Measurements from ENCODE around the gene TBC1D23. TPM values are rescaled to one million over a fixed set of nuclear protein-coding genes. Genes with fewer than 3 reads are reported as not detected.

TBC1D23 gene
- total and polyA plus RNA-seq, 5 donors from 2014 or later, result 17.8 to 40.2 (median 20.7) TPM

- no peaks in the 10 kb centered on the region for H3K4me1 ChIP-seq (ENCODE audit: control insufficient read depth, insufficient read depth, low read length, poor library complexity, severe bottlenecking)
- Mint-ChIP-seq H3K27me3 (no peaks in the 10 kb centered on the region), H3K27ac (no peak overlapping the region), H3K4me1 (peaks cover 21 to 30% (median 25%) of the 10 kb centered on the region in 4 donors), H3K9me3 (no peaks in the 10 kb centered on the region), H3K4me3 (peak overlapping the region in 2 of 4 donors; percentile 57 to 69), H3K36me3 (peaks cover 8% of the 10 kb centered on the region)
- no peaks in the 10 kb centered on the region for H3K27me3 ChIP-seq (ENCODE audit: control insufficient read depth, insufficient read depth, low read length)
- no peak overlapping the region for H3K27ac ChIP-seq (ENCODE audit: insufficient read depth, low read length, poor library complexity, severe bottlenecking)
- H3K9me3 ChIP-seq (ENCODE audit: control insufficient read depth in 2 of 2, low read length in 2 of 2), result no peaks in the 10 kb centered on the region
- H3K4me3 ChIP-seq (ENCODE audit: low read depth, low read length), result no peak overlapping the region
- ATAC-seq (ENCODE audit: low read depth in 2 of 2), result no peak
- peaks cover 13% of the 10 kb centered on the region for H3K36me3 ChIP-seq (ENCODE audit: control insufficient read depth, insufficient read depth, low read length)
- no peak for DNase-seq
Observed at GRCh38 chr3:100277255-100277800, 16.5 kb downstream of the TBC1D23 start.

- Mint-ChIP-seq H3K36me3 (peaks cover 8% of the 10 kb centered on the region), H3K27ac (peak overlapping the region in 1 of 3 donors; percentile 29), H3K27me3 (no peaks in the 10 kb centered on the region), H3K9me3 (no peaks in the 10 kb centered on the region), H3K4me1 (peaks cover 14 to 24% (median 23%) of the 10 kb centered on the region in 4 donors), H3K4me3 (no peak overlapping the region)
- DNase-seq, result no peak
- no peak for ATAC-seq (ENCODE audit: low read depth in 2 of 2)
- H3K27ac ChIP-seq (ENCODE audit: insufficient read depth, low read length, poor library complexity, severe bottlenecking), result no peak overlapping the region
- no peaks in the 10 kb centered on the region for H3K9me3 ChIP-seq (ENCODE audit: control insufficient read depth in 2 of 2, low read length in 2 of 2)
- H3K27me3 ChIP-seq (ENCODE audit: control insufficient read depth, insufficient read depth, low read length), result no peaks in the 10 kb centered on the region
- H3K36me3 ChIP-seq (ENCODE audit: control insufficient read depth, insufficient read depth, low read length), result peaks cover 19% of the 10 kb centered on the region
- no peaks in the 10 kb centered on the region for H3K4me1 ChIP-seq (ENCODE audit: control insufficient read depth, insufficient read depth, low read length, poor library complexity, severe bottlenecking)
- H3K4me3 ChIP-seq (ENCODE audit: low read depth, low read length), result no peak overlapping the region
Observed at GRCh38 chr3:100278910-100279309, 18.1 kb downstream of the TBC1D23 start.

GRCh38 chr3:100288288-100288894, 27.6 kb downstream of the TBC1D23 start:
- ATAC-seq (ENCODE audit: low read depth in 2 of 2), result no peak
- no peak overlapping the region for H3K4me3 Mint-ChIP-seq
- peaks cover 29% of the 10 kb centered on the region for H3K36me3 Mint-ChIP-seq

GRCh38 chr3:100289339-100289738, 28.5 kb downstream of the TBC1D23 start:
- Mint-ChIP-seq H3K36me3 (peaks cover 30% of the 10 kb centered on the region), H3K27ac (peak overlapping the region in 1 of 3 donors; percentile 43), H3K27me3 (no peaks in the 10 kb centered on the region), H3K4me3 (no peak overlapping the region), H3K4me1 (peaks cover 0 to 6% (median 4%) of the 10 kb centered on the region in 4 donors), H3K9me3 (no peaks in the 10 kb centered on the region)
- Histone ChIP-seq H3K36me3 (ENCODE audit: control insufficient read depth, insufficient read depth, low read length) (peaks cover 39% of the 10 kb centered on the region), H3K27me3 (ENCODE audit: control insufficient read depth, insufficient read depth, low read length) (no peaks in the 10 kb centered on the region), H3K4me3 (ENCODE audit: low read depth, low read length) (no peak overlapping the region), H3K4me1 (ENCODE audit: control insufficient read depth, insufficient read depth, low read length, poor library complexity, severe bottlenecking) (no peaks in the 10 kb centered on the region), H3K27ac (ENCODE audit: insufficient read depth, low read length, poor library complexity, severe bottlenecking) (no peak overlapping the region), H3K9me3 (ENCODE audit: control insufficient read depth in 2 of 2, low read length in 2 of 2) (no peaks in the 10 kb centered on the region)
- no peak for DNase-seq
- ATAC-seq (ENCODE audit: low read depth in 2 of 2), result no peak

More at GRCh38 chr3:100288288-100288894, 27.6 kb downstream of the TBC1D23 start:
- Mint-ChIP-seq H3K27me3 (no peaks in the 10 kb centered on the region), H3K4me1 (peaks cover 0 to 7% (median 5%) of the 10 kb centered on the region in 4 donors), H3K27ac (no peak overlapping the region), H3K9me3 (no peaks in the 10 kb centered on the region)
- Histone ChIP-seq H3K36me3 (ENCODE audit: control insufficient read depth, insufficient read depth, low read length) (peaks cover 40% of the 10 kb centered on the region), H3K4me3 (ENCODE audit: low read depth, low read length) (no peak overlapping the region), H3K4me1 (ENCODE audit: control insufficient read depth, insufficient read depth, low read length, poor library complexity, severe bottlenecking) (no peaks in the 10 kb centered on the region), H3K27ac (ENCODE audit: insufficient read depth, low read length, poor library complexity, severe bottlenecking) (no peak overlapping the region), H3K9me3 (ENCODE audit: control insufficient read depth in 2 of 2, low read length in 2 of 2) (no peaks in the 10 kb centered on the region), H3K27me3 (ENCODE audit: control insufficient read depth, insufficient read depth, low read length) (no peaks in the 10 kb centered on the region)
- DNase-seq, result no peak

GRCh38 chr3:100295089-100295488, 34.3 kb downstream of the TBC1D23 start:
- Histone ChIP-seq H3K36me3 (ENCODE audit: control insufficient read depth, insufficient read depth, low read length) (peaks cover 63% of the 10 kb centered on the region), H3K9me3 (ENCODE audit: control insufficient read depth in 2 of 2, low read length in 2 of 2) (no peaks in the 10 kb centered on the region), H3K27me3 (ENCODE audit: control insufficient read depth, insufficient read depth, low read length) (no peaks in the 10 kb centered on the region), H3K27ac (ENCODE audit: insufficient read depth, low read length, poor library complexity, severe bottlenecking) (no peak overlapping the region), H3K4me1 (ENCODE audit: control insufficient read depth, insufficient read depth, low read length, poor library complexity, severe bottlenecking) (no peaks in the 10 kb centered on the region), H3K4me3 (ENCODE audit: low read depth, low read length) (no peak overlapping the region)
- Mint-ChIP-seq H3K4me3 (no peak overlapping the region), H3K9me3 (no peaks in the 10 kb centered on the region), H3K36me3 (peaks cover 40% of the 10 kb centered on the region), H3K4me1 (peaks cover 0 to 3% (median under 1%) of the 10 kb centered on the region in 4 donors), H3K27ac (peak overlapping the region in 2 of 3 donors; percentile 23 to 67), H3K27me3 (peaks cover 5% of the 10 kb centered on the region)
- ATAC-seq (ENCODE audit: low read depth in 2 of 2) (no peak), DNase-seq (no peak)

- no peaks in the 10 kb centered on the region for H3K27me3 ChIP-seq (ENCODE audit: control insufficient read depth, insufficient read depth, low read length)
- Mint-ChIP-seq H3K4me1 (peaks cover 0 to 2% (median 0%) of the 10 kb centered on the region in 4 donors), H3K36me3 (peaks cover 43% of the 10 kb centered on the region), H3K4me3 (no peak overlapping the region), H3K27me3 (peaks cover 5% of the 10 kb centered on the region), H3K9me3 (no peaks in the 10 kb centered on the region), H3K27ac (peak overlapping the region in 2 of 3 donors; percentile 23 to 42)
- H3K9me3 ChIP-seq (ENCODE audit: control insufficient read depth in 2 of 2, low read length in 2 of 2), result no peaks in the 10 kb centered on the region
- no peak for DNase-seq
- H3K27ac ChIP-seq (ENCODE audit: insufficient read depth, low read length, poor library complexity, severe bottlenecking), result no peak overlapping the region
- no peaks in the 10 kb centered on the region for H3K4me1 ChIP-seq (ENCODE audit: control insufficient read depth, insufficient read depth, low read length, poor library complexity, severe bottlenecking)
- H3K4me3 ChIP-seq (ENCODE audit: low read depth, low read length), result no peak overlapping the region
- H3K36me3 ChIP-seq (ENCODE audit: control insufficient read depth, insufficient read depth, low read length), result peaks cover 65% of the 10 kb centered on the region
- ATAC-seq (ENCODE audit: low read depth in 2 of 2), result no peak
Observed at GRCh38 chr3:100297784-100298183, 37.0 kb downstream of the TBC1D23 start.

- ATAC-seq (ENCODE audit: low read depth in 2 of 2), result no peak
- Histone ChIP-seq H3K36me3 (ENCODE audit: control insufficient read depth, insufficient read depth, low read length) (peaks cover 60% of the 10 kb centered on the region), H3K27ac (ENCODE audit: insufficient read depth, low read length, poor library complexity, severe bottlenecking) (no peak overlapping the region), H3K4me1 (ENCODE audit: control insufficient read depth, insufficient read depth, low read length, poor library complexity, severe bottlenecking) (no peaks in the 10 kb centered on the region), H3K4me3 (ENCODE audit: low read depth, low read length) (no peak overlapping the region), H3K27me3 (ENCODE audit: control insufficient read depth, insufficient read depth, low read length) (no peaks in the 10 kb centered on the region), H3K9me3 (ENCODE audit: control insufficient read depth in 2 of 2, low read length in 2 of 2) (no peaks in the 10 kb centered on the region)
- peaks cover 44% of the 10 kb centered on the region for H3K36me3 Mint-ChIP-seq
- H3K27ac Mint-ChIP-seq, result no peak overlapping the region
- H3K4me1 Mint-ChIP-seq, result peaks cover 0 to 5% (median under 1%) of the 10 kb centered on the region in 4 donors
- H3K9me3 Mint-ChIP-seq, result no peaks in the 10 kb centered on the region
- H3K4me3 Mint-ChIP-seq, result no peak overlapping the region
- no peak for DNase-seq
- H3K27me3 Mint-ChIP-seq, result peaks cover 5% of the 10 kb centered on the region
Observed at GRCh38 chr3:100299016-100299415, 38.2 kb downstream of the TBC1D23 start.

- H3K4me1 Mint-ChIP-seq, result peaks cover 0 to 5% (median under 1%) of the 10 kb centered on the region in 4 donors
- H3K9me3 ChIP-seq (ENCODE audit: control insufficient read depth in 2 of 2, low read length in 2 of 2), result no peaks in the 10 kb centered on the region
- peak overlapping the region in 2 of 3 donors; percentile 37 to 68 for H3K27ac Mint-ChIP-seq
- H3K27ac ChIP-seq (ENCODE audit: insufficient read depth, low read length, poor library complexity, severe bottlenecking), result no peak overlapping the region
- no peak for ATAC-seq (ENCODE audit: low read depth in 2 of 2)
- no peak for DNase-seq
- H3K36me3 ChIP-seq (ENCODE audit: control insufficient read depth, insufficient read depth, low read length), result peaks cover 39% of the 10 kb centered on the region
- H3K36me3 Mint-ChIP-seq, result peaks cover 40% of the 10 kb centered on the region
- H3K4me3 Mint-ChIP-seq, result no peak overlapping the region
- no peaks in the 10 kb centered on the region for H3K27me3 ChIP-seq (ENCODE audit: control insufficient read depth, insufficient read depth, low read length)
- no peaks in the 10 kb centered on the region for H3K27me3 Mint-ChIP-seq
- H3K4me3 ChIP-seq (ENCODE audit: low read depth, low read length), result no peak overlapping the region
- H3K9me3 Mint-ChIP-seq, result no peaks in the 10 kb centered on the region
- no peaks in the 10 kb centered on the region for H3K4me1 ChIP-seq (ENCODE audit: control insufficient read depth, insufficient read depth, low read length, poor library complexity, severe bottlenecking)
Observed at GRCh38 chr3:100306695-100307094, 45.9 kb downstream of the TBC1D23 start.
